Mucosa of rectum (tissue), 2 donors: Measurements from ENCODE around the gene SYNDIG1.

Experiments used
- H3K27ac ChIP-seq, 2 donors: one replicate each; pipeline ENCODE4 v1.7.0; 2013; ENCODE audit warnings: inconsistent platforms in 2 of 2, low read depth in 2 of 2, low read length in 2 of 2
- H3K27me3 ChIP-seq, 2 donors: one replicate each; pipeline ENCODE4 v1.7.0; 2013; ENCODE audit warnings: low read length in 2 of 2; ENCODE audit not compliant: control insufficient read depth in 2 of 2, insufficient read depth in 2 of 2
- H3K36me3 ChIP-seq, 2 donors: one replicate each; pipeline ENCODE4 v1.7.0; 2013; ENCODE audit warnings: low read length in 2 of 2; ENCODE audit not compliant: control insufficient read depth in 2 of 2, insufficient read depth in 2 of 2
- H3K4me1 ChIP-seq, 2 donors: one replicate each; pipeline ENCODE4 v1.7.0; 2013; ENCODE audit warnings: low read length in 2 of 2, mild to moderate bottlenecking in 1 of 2; ENCODE audit not compliant: control insufficient read depth in 2 of 2, insufficient read depth in 2 of 2
- H3K4me3 ChIP-seq, 2 donors: one replicate each; pipeline ENCODE4 v1.7.0; 2013; ENCODE audit warnings: low read length in 2 of 2
- H3K9ac ChIP-seq, 2 donors: one replicate each; pipeline ENCODE4 v1.7.0; 2013; ENCODE audit warnings: low read length in 2 of 2, low read depth in 1 of 2, mild to moderate bottlenecking in 1 of 2
- H3K9me3 ChIP-seq, 2 donors: one replicate each; pipeline ENCODE4 v1.7.0; 2013; ENCODE audit warnings: low read length in 2 of 2; ENCODE audit not compliant: control insufficient read depth in 2 of 2
- donor health status: healthy.
- donor health status: Normal muscosa, but diverticular disease.

Gene SYNDIG1

GRCh38 chr20:24605937-24606455 is 136.6 kb downstream of the SYNDIG1 start:
- no peaks in the 10 kb centered on the region for H3K4me1 ChIP-seq
- no peak overlapping the region for H3K27ac ChIP-seq
- H3K27me3 ChIP-seq, result no peaks in the 10 kb centered on the region
- H3K9me3 ChIP-seq, result no peaks in the 10 kb centered on the region
- no peak overlapping the region for H3K4me3 ChIP-seq
- H3K9ac ChIP-seq, result no peak overlapping the region
- H3K36me3 ChIP-seq, result no peaks in the 10 kb centered on the region

GRCh38 chr20:24607402-24607801 is 138.0 kb downstream of the SYNDIG1 start:
- no peaks in the 10 kb centered on the region for H3K4me1 ChIP-seq
- no peak overlapping the region for H3K27ac ChIP-seq
- H3K4me3 ChIP-seq, result no peak overlapping the region
- H3K9ac ChIP-seq, result no peak overlapping the region
- H3K27me3 ChIP-seq, result no peaks in the 10 kb centered on the region
- no peaks in the 10 kb centered on the region for H3K9me3 ChIP-seq
- no peaks in the 10 kb centered on the region for H3K36me3 ChIP-seq

- Histone ChIP-seq H3K9me3 (no peaks in the 10 kb centered on the region), H3K27ac (no peak overlapping the region), H3K4me3 (no peak overlapping the region)
Measured at GRCh38 chr20:24608926-24609667, 139.7 kb downstream of the SYNDIG1 start.

GRCh38 chr20:24609757-24610156 is 140.3 kb downstream of the SYNDIG1 start:
- H3K27me3 ChIP-seq, result peaks cover 0 to 2% of the 10 kb centered on the region in 2 donors
- no peak overlapping the region for H3K4me3 ChIP-seq
- H3K36me3 ChIP-seq, result no peaks in the 10 kb centered on the region
- H3K4me1 ChIP-seq, result no peaks in the 10 kb centered on the region
- no peaks in the 10 kb centered on the region for H3K9me3 ChIP-seq
- no peak overlapping the region for H3K27ac ChIP-seq
- no peak overlapping the region for H3K9ac ChIP-seq

More at GRCh38 chr20:24608926-24609667, 139.7 kb downstream of the SYNDIG1 start:
- Histone ChIP-seq H3K36me3 (no peaks in the 10 kb centered on the region), H3K9ac (no peak overlapping the region), H3K4me1 (no peaks in the 10 kb centered on the region), H3K27me3 (peaks cover 0 to 2% of the 10 kb centered on the region in 2 donors)

- peaks cover 0 to 2% of the 10 kb centered on the region in 2 donors for H3K27me3 ChIP-seq
- H3K27ac ChIP-seq, result no peak overlapping the region
- H3K36me3 ChIP-seq, result no peaks in the 10 kb centered on the region
- H3K4me3 ChIP-seq, result no peak overlapping the region
- H3K9ac ChIP-seq, result no peak overlapping the region
- H3K4me1 ChIP-seq, result no peaks in the 10 kb centered on the region
- no peaks in the 10 kb centered on the region for H3K9me3 ChIP-seq
Measured at GRCh38 chr20:24610341-24611115, 141.1 kb downstream of the SYNDIG1 start.

GRCh38 chr20:24611360-24612140 is 142.1 kb downstream of the SYNDIG1 start:
- H3K36me3 ChIP-seq, result no peaks in the 10 kb centered on the region
- H3K9ac ChIP-seq, result no peak overlapping the region
- no peak overlapping the region for H3K27ac ChIP-seq
- H3K9me3 ChIP-seq, result no peaks in the 10 kb centered on the region
- H3K4me1 ChIP-seq, result no peaks in the 10 kb centered on the region
- peaks cover 0 to 2% of the 10 kb centered on the region in 2 donors for H3K27me3 ChIP-seq
- no peak overlapping the region for H3K4me3 ChIP-seq

GRCh38 chr20:24612799-24613775 is 143.7 kb downstream of the SYNDIG1 start:
- H3K4me3 ChIP-seq, result no peak overlapping the region
- no peak overlapping the region for H3K9ac ChIP-seq
- H3K27me3 ChIP-seq, result peaks cover 0 to 2% of the 10 kb centered on the region in 2 donors
- no peaks in the 10 kb centered on the region for H3K4me1 ChIP-seq
- no peaks in the 10 kb centered on the region for H3K36me3 ChIP-seq
- H3K27ac ChIP-seq, result no peak overlapping the region
- H3K9me3 ChIP-seq, result no peaks in the 10 kb centered on the region

- H3K27me3 ChIP-seq, result peaks cover 0 to 2% of the 10 kb centered on the region in 2 donors
- H3K36me3 ChIP-seq, result no peaks in the 10 kb centered on the region
- no peaks in the 10 kb centered on the region for H3K4me1 ChIP-seq
- H3K9me3 ChIP-seq, result no peaks in the 10 kb centered on the region
- no peak overlapping the region for H3K27ac ChIP-seq
- H3K4me3 ChIP-seq, result no peak overlapping the region
- no peak overlapping the region for H3K9ac ChIP-seq
Measured at GRCh38 chr20:24614341-24614740, 144.9 kb downstream of the SYNDIG1 start.

GRCh38 chr20:24615353-24615752 is 145.9 kb downstream of the SYNDIG1 start:
- H3K27ac ChIP-seq, result no peak overlapping the region
- no peaks in the 10 kb centered on the region for H3K9me3 ChIP-seq
- no peak overlapping the region for H3K4me3 ChIP-seq
- no peaks in the 10 kb centered on the region for H3K36me3 ChIP-seq
- peaks cover 0 to 2% of the 10 kb centered on the region in 2 donors for H3K27me3 ChIP-seq
- no peaks in the 10 kb centered on the region for H3K4me1 ChIP-seq
- H3K9ac ChIP-seq, result no peak overlapping the region
